Natural killer cell (primary cell): ENCODE data around the gene BCL2L15. TPM values are rescaled to one million over a fixed set of nuclear protein-coding genes. Genes with fewer than 3 reads are reported as not detected.

ENCODE experiments used
- ATAC-seq, 3 donors: fragments of 150-1000 bp in 2 of 3; fragments of 200-7000 bp in 1 of 3; cut with Tn5 transposase; 1 replicate in 1 of 3; 2 replicates in 2 of 3; pipeline ENCODE4 v1.10.0; 2021; ENCODE audit warnings: mild to moderate bottlenecking in 2 of 3, moderate library complexity in 2 of 3
- DNase-seq, 2 donors: peaks; one replicate each; pipeline versions ENCODE4 v3.0.0 to v3.0.0-alpha.2; 2013 to 2021; ENCODE audit warnings: mixed read lengths in 1 of 2
- H3K27ac ChIP-seq: one replicate; pipeline ENCODE4 v1.5.1; 2013; ENCODE audit warnings: mild to moderate bottlenecking, low read length
- H3K27me3 ChIP-seq: one replicate; pipeline ENCODE4 v1.6.1; 2013; ENCODE audit warnings: low read length; ENCODE audit not compliant: control insufficient read depth, insufficient read depth
- H3K36me3 ChIP-seq: one replicate; pipeline ENCODE4 v1.6.1; 2013; ENCODE audit warnings: low read length; ENCODE audit not compliant: control insufficient read depth, insufficient read depth
- H3K4me1 ChIP-seq: one replicate; pipeline ENCODE4 v1.6.1; 2013; ENCODE audit warnings: low read length; ENCODE audit not compliant: control insufficient read depth, insufficient read depth
- H3K4me3 ChIP-seq: one replicate; pipeline ENCODE4 v1.5.1; 2013; ENCODE audit warnings: low read length
- H3K9me3 ChIP-seq: one replicate; pipeline ENCODE4 v1.6.1; 2013; ENCODE audit warnings: low read length; ENCODE audit not compliant: control insufficient read depth, insufficient read depth
- H3K27ac Mint-ChIP-seq, 2 donors: one replicate each; pipeline ENCODE4 v1.8.0; 2022; ENCODE audit warnings: mild to moderate bottlenecking in 2 of 2, mixed read lengths in 2 of 2, moderate library complexity in 1 of 2
- H3K27me3 Mint-ChIP-seq, 2 donors: one replicate each; pipeline ENCODE4 v1.8.0; 2022; ENCODE audit warnings: low read depth in 2 of 2, mixed read lengths in 2 of 2
- H3K36me3 Mint-ChIP-seq: one replicate; pipeline ENCODE4 v1.8.0; 2022; ENCODE audit warnings: mixed read lengths
- H3K4me1 Mint-ChIP-seq, 2 donors: one replicate each; pipeline ENCODE4 v1.8.0; 2022; ENCODE audit warnings: mixed read lengths in 2 of 2
- H3K4me3 Mint-ChIP-seq: one replicate; pipeline ENCODE4 v1.8.0; 2022; ENCODE audit warnings: mild to moderate bottlenecking, moderate library complexity, mixed read lengths
- H3K9me3 Mint-ChIP-seq, 2 donors: one replicate each; pipeline ENCODE4 v1.8.0; 2022; ENCODE audit warnings: mixed read lengths in 2 of 2
- CTCF ChIP-seq: fragments of 200-600 bp; IDR thresholded peaks from one replicate; pipeline ENCODE4 v1.8.0; 2022; ENCODE audit warnings: antibody characterized with exemption
- WGBS: methylation state at CpG from one replicate; pipeline ENCODE4 v1.1.7; 2013; ENCODE audit warnings: missing lambda C conversion rate; ENCODE audit not compliant: insufficient coverage; 5-methylcytosine and 5-hydroxymethylcytosine counted together
- intact Hi-C: fragments of 100-400 bp; cut with micrococcal nuclease; formaldehyde crosslinking; loops from one replicate; pipeline ENCODE4 v1.14.2; 2022
- total RNA-seq, 4 donors: library from RNA; stranded (reverse); fragments of 120-200 nt in 1 of 4; gene quantifications; one replicate each; pipeline versions ENCODE4 v1.2.3 to v1.2.4, GENCODE V29; 2013 to 2022

Gene BCL2L15
- total RNA-seq, 3 donors from 2014 or later (not counting 1 experiment from before 2014, with no cell fraction given): 0.88 to 2.1 (median 1.5) TPM

GRCh38 chr1:113859478-113860175 is 27.8 kb downstream of the BCL2L15 start:
- H3K4me1 Mint-ChIP-seq: peaks cover 57 to 62% of the 10 kb centered on the region in 2 donors
- ATAC-seq: peak; percentile 86 to 88 (median 88)
- DNase-seq: peak in 1 of 2 donors; percentile 47
- no peaks in the 10 kb centered on the region for H3K9me3 Mint-ChIP-seq
- Histone ChIP-seq H3K27ac (peak overlapping the region; percentile 66), H3K4me1 (peaks cover 21% of the 10 kb centered on the region), H3K9me3 (no peaks in the 10 kb centered on the region), H3K4me3 (peak overlapping the region; percentile 4), H3K27me3 (no peaks in the 10 kb centered on the region), H3K36me3 (peaks cover 43% of the 10 kb centered on the region)
- no peak for TF ChIP-seq CTCF
- H3K27ac Mint-ChIP-seq: peak overlapping the region; percentile 76 to 89
- H3K27me3 Mint-ChIP-seq: no peaks in the 10 kb centered on the region
- peak overlapping the region; percentile 65 for H3K4me3 Mint-ChIP-seq
- H3K36me3 Mint-ChIP-seq: peaks cover 20% of the 10 kb centered on the region
- intact Hi-C loops: loop anchor here (1.0 to 2.0 kb wide), 2 partner anchors 12 to 45 kb away; partner anchors contain the start of genes AP4B1, DCLRE1B and PTPN22
- 8% methylated on average over 1 of the region's 3 CpGs for WGBS

DNA sequence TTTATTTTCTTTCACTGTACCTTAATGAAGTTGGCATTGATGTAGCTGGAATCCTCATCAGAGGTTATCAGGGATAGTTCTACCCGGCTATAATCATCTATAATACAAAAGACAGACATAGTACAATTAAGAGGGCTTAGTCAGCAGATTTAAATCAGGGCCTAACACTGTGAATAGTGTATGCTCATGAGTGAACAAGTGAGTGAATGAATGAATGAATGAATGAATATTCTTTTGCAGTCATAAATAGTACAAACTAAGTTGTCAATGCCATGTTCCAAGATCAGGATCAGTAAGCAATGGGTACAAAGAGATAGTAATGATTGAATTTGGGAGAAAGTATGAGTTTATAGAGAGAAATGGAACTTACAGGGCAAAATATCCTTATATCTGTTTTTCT is 28.4 kb downstream of the BCL2L15 start:
- whole genome bisulfite sequencing: 80% methylated on average over 1 of the region's 1 CpG
- intact Hi-C loops: loop anchor here (2.0 kb wide), 1 partner anchor 46 kb away; the partner anchor contains the start of genes AP4B1 and DCLRE1B
- DNase-seq (no peak), ATAC-seq (no peak)
- Mint-ChIP-seq H3K4me1 (peaks cover 51 to 56% of the 10 kb centered on the region in 2 donors), H3K27me3 (no peaks in the 10 kb centered on the region), H3K27ac (peak overlapping the region; percentile 76 to 89), H3K9me3 (no peaks in the 10 kb centered on the region), H3K4me3 (peak overlapping the region; percentile 65), H3K36me3 (peaks cover 20% of the 10 kb centered on the region)
- H3K27ac ChIP-seq: peak overlapping the region; percentile 56
- TF ChIP-seq CTCF: no peak
- peaks cover 21% of the 10 kb centered on the region for H3K4me1 ChIP-seq
- peak overlapping the region; percentile 1 for H3K4me3 ChIP-seq
- no peaks in the 10 kb centered on the region for H3K9me3 ChIP-seq
- peaks cover 49% of the 10 kb centered on the region for H3K36me3 ChIP-seq
- H3K27me3 ChIP-seq: no peaks in the 10 kb centered on the region

DNA sequence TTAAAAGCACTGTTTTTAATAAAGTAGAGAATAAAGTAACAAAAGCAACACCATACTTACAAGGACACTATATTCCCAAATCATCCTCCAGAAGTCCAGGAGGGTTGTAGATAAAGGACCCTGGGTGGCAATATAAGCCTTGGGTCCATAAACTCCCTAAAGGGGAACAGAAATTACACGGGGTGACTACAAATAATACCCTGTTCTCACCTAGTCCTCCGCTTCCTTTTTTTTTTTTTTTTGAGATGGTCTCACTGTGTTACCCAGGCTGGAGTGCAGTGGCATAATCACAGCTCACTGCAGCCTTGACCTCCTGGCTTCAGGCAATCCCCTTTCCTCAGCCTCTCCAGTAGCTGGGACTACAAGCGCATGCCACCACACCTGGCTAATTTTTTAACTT is 29.0 kb downstream of the BCL2L15 start:
- no peaks in the 10 kb centered on the region for H3K9me3 ChIP-seq
- no peak overlapping the region for H3K4me3 Mint-ChIP-seq
- H3K36me3 ChIP-seq: peaks cover 49% of the 10 kb centered on the region
- TF ChIP-seq CTCF: no peak
- peak overlapping the region; percentile 76 to 89 for H3K27ac Mint-ChIP-seq
- H3K9me3 Mint-ChIP-seq: no peaks in the 10 kb centered on the region
- ATAC-seq (no peak), DNase-seq (no peak)
- H3K4me3 ChIP-seq: no peak overlapping the region
- intact Hi-C loops: loop anchor here (2.0 kb wide), 1 partner anchor 46 kb away; the partner anchor contains the start of genes AP4B1 and DCLRE1B
- H3K27me3 Mint-ChIP-seq: no peaks in the 10 kb centered on the region
- H3K4me1 Mint-ChIP-seq: peaks cover 48 to 53% of the 10 kb centered on the region in 2 donors
- peaks cover 20% of the 10 kb centered on the region for H3K36me3 Mint-ChIP-seq
- H3K4me1 ChIP-seq: peaks cover 21% of the 10 kb centered on the region
- peak overlapping the region; percentile 56 for H3K27ac ChIP-seq
- 63% methylated on average over 3 of the region's 3 CpGs for WGBS
- H3K27me3 ChIP-seq: no peaks in the 10 kb centered on the region
